WTC11 (cell line): Measurements from ENCODE around the gene STK25. TPM values are rescaled to one million over a fixed set of nuclear protein-coding genes. Genes with fewer than 3 reads are reported as not detected.

Experiments used
- ATAC-seq: fragments of 200-7000 bp; cut with Tn5 transposase; 2 replicates; pipeline ENCODE4 v1.10.0; 2021; ENCODE audit warnings: mild to moderate bottlenecking, moderate library complexity
- CTCF ChIA-PET: fragments of 300-600 bp; sonication (Branson Sonifier 250); formaldehyde crosslinking; loops from one replicate; lab custom pipeline; 2021; ENCODE audit warnings: antibody characterized with exemption; lab: Charles Lee
- POLR2A ChIA-PET: fragments of 350-600 bp; sonication (Branson Sonifier 250); formaldehyde crosslinking; loops from one replicate; lab custom pipeline; 2021; ENCODE audit warnings: antibody characterized with exemption; lab: Charles Lee
- DNase-seq: peaks from one replicate; pipeline ENCODE4 v3.0.0; 2021; ENCODE audit warnings: low spot score
- H3K27ac Mint-ChIP-seq: 2 replicates; pipeline ENCODE4 v1.8.0; 2021; ENCODE audit warnings: mixed read lengths
- H3K27me3 Mint-ChIP-seq: 2 replicates; pipeline ENCODE4 v1.8.0; 2021; ENCODE audit warnings: low read depth, mild to moderate bottlenecking, moderate library complexity, mixed read lengths
- H3K36me3 Mint-ChIP-seq: 2 replicates; pipeline ENCODE4 v1.8.0; 2021; ENCODE audit warnings: mixed read lengths
- H3K4me1 Mint-ChIP-seq: 2 replicates; pipeline ENCODE4 v1.8.0; 2022; ENCODE audit warnings: mixed read lengths
- H3K4me3 Mint-ChIP-seq: 2 replicates; pipeline ENCODE4 v1.8.0; 2021; ENCODE audit warnings: mild to moderate bottlenecking, moderate library complexity, mixed read lengths
- H3K9me3 Mint-ChIP-seq: 2 replicates; pipeline ENCODE4 v1.8.0; 2021; ENCODE audit warnings: mixed read lengths
- GABPB1 ChIP-seq: sonication (generic); formaldehyde crosslinking; IDR thresholded peaks from 2 replicates; pipeline ENCODE4 v1.8.1; 2023; ENCODE audit warnings: mild to moderate bottlenecking, missing genetic modification reagents
- HMGA2 ChIP-seq: fragments of 250-450 bp; sonication (Bioruptor Pico); IDR thresholded peaks from 2 replicates; pipeline ENCODE4 v1.4.0; 2021; ENCODE audit warnings: mild to moderate bottlenecking, moderate library complexity
- MAX ChIP-seq: sonication (generic); formaldehyde crosslinking; IDR thresholded peaks from 2 replicates; pipeline ENCODE4 v1.8.0; 2022; ENCODE audit warnings: mild to moderate bottlenecking, missing genetic modification reagents
- MYBL2 ChIP-seq: sonication (generic); formaldehyde crosslinking; IDR thresholded peaks from 2 replicates; pipeline ENCODE4 v1.8.1; 2023; ENCODE audit warnings: mild to moderate bottlenecking, moderate library complexity, missing genetic modification reagents
- NFYB ChIP-seq: sonication (generic); formaldehyde crosslinking; conservative IDR thresholded peaks from 2 replicates; pipeline ENCODE4 v1.8.0; 2022; ENCODE audit warnings: low read depth, missing genetic modification reagents
- NR3C1 ChIP-seq: sonication (generic); formaldehyde crosslinking; conservative IDR thresholded peaks from 2 replicates; pipeline ENCODE4 v1.8.1; 2023; ENCODE audit warnings: low read depth, mild to moderate bottlenecking, missing genetic modification reagents
- PRRX2 ChIP-seq: fragments of 250-450 bp; sonication (Bioruptor Pico); IDR thresholded peaks from 2 replicates; pipeline ENCODE4 v1.8.0; 2021; ENCODE audit warnings: mild to moderate bottlenecking
- ZMAT4 ChIP-seq: fragments of 250-450 bp; sonication (Bioruptor Pico); IDR thresholded peaks from 2 replicates; pipeline ENCODE4 v1.9.0; 2021; ENCODE audit warnings: mild to moderate bottlenecking
- ZNF317 ChIP-seq: sonication (generic); formaldehyde crosslinking; IDR thresholded peaks from 2 replicates; pipeline ENCODE4 v1.8.1; 2023; ENCODE audit warnings: low read depth, mild to moderate bottlenecking, moderate library complexity, missing genetic modification reagents, borderline replicate concordance
- ZNF396 ChIP-seq: fragments of 250-450 bp; sonication (Bioruptor Pico); IDR thresholded peaks from 2 replicates; pipeline ENCODE4 v1.8.0; 2021; ENCODE audit warnings: mild to moderate bottlenecking, moderate library complexity, borderline replicate concordance
- ZNF423 ChIP-seq: fragments of 250-450 bp; sonication (Bioruptor Pico); IDR thresholded peaks from 2 replicates; pipeline ENCODE4 v2.1.2; 2022; ENCODE audit warnings: mild to moderate bottlenecking, moderate library complexity
- ZNF512 ChIP-seq: sonication (generic); formaldehyde crosslinking; IDR thresholded peaks from 2 replicates; pipeline ENCODE4 v1.8.1; 2022; ENCODE audit warnings: missing genetic modification reagents, borderline replicate concordance
- total RNA-seq: library from RNA; stranded (reverse); gene quantifications from 3 replicates; pipeline ENCODE4 v1.2.3, GENCODE V29; 2021
- TF ChIP-seq, protein P1 (sequence below): fragments of 250-450 bp; sonication (Bioruptor Pico); IDR thresholded peaks from 2 replicates; pipeline ENCODE4 v1.9.0; 2021; ENCODE audit warnings: mild to moderate bottlenecking, borderline replicate concordance
- TF ChIP-seq, protein P2 (sequence below): sonication (generic); formaldehyde crosslinking; IDR thresholded peaks from 2 replicates; pipeline ENCODE4 v1.8.0; 2022; ENCODE audit warnings: missing genetic modification reagents
- TF ChIP-seq, protein P3 (sequence below): fragments of 250-450 bp; sonication (Bioruptor Pico); IDR thresholded peaks from 2 replicates; pipeline ENCODE4 v1.8.0; 2021; ENCODE audit warnings: mild to moderate bottlenecking

The STK25 gene
- total RNA-seq, 1 experiment from 2014 or later = 232 TPM

GRCh38 chr2:241540771-241541561 is 32.6 kb upstream of the STK25 start (continued):
- TF ChIP-seq NR3C1 (CRISPR knock-in tag) (no peak), PRRX2 (no peak), HMGA2 (no peak), NFYB (no peak), ZNF396 (no peak), MYBL2 (CRISPR knock-in tag) (peak; percentile 64; the same call in 1 of the 2 replicates), GABPB1 (no peak)
- TF ChIP-seq, protein P1, sequence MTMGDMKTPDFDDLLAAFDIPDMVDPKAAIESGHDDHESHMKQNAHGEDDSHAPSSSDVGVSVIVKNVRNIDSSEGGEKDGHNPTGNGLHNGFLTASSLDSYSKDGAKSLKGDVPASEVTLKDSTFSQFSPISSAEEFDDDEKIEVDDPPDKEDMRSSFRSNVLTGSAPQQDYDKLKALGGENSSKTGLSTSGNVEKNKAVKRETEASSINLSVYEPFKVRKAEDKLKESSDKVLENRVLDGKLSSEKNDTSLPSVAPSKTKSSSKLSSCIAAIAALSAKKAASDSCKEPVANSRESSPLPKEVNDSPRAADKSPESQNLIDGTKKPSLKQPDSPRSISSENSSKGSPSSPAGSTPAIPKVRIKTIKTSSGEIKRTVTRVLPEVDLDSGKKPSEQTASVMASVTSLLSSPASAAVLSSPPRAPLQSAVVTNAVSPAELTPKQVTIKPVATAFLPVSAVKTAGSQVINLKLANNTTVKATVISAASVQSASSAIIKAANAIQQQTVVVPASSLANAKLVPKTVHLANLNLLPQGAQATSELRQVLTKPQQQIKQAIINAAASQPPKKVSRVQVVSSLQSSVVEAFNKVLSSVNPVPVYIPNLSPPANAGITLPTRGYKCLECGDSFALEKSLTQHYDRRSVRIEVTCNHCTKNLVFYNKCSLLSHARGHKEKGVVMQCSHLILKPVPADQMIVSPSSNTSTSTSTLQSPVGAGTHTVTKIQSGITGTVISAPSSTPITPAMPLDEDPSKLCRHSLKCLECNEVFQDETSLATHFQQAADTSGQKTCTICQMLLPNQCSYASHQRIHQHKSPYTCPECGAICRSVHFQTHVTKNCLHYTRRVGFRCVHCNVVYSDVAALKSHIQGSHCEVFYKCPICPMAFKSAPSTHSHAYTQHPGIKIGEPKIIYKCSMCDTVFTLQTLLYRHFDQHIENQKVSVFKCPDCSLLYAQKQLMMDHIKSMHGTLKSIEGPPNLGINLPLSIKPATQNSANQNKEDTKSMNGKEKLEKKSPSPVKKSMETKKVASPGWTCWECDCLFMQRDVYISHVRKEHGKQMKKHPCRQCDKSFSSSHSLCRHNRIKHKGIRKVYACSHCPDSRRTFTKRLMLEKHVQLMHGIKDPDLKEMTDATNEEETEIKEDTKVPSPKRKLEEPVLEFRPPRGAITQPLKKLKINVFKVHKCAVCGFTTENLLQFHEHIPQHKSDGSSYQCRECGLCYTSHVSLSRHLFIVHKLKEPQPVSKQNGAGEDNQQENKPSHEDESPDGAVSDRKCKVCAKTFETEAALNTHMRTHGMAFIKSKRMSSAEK = no peak
- TF ChIP-seq, protein P2, sequence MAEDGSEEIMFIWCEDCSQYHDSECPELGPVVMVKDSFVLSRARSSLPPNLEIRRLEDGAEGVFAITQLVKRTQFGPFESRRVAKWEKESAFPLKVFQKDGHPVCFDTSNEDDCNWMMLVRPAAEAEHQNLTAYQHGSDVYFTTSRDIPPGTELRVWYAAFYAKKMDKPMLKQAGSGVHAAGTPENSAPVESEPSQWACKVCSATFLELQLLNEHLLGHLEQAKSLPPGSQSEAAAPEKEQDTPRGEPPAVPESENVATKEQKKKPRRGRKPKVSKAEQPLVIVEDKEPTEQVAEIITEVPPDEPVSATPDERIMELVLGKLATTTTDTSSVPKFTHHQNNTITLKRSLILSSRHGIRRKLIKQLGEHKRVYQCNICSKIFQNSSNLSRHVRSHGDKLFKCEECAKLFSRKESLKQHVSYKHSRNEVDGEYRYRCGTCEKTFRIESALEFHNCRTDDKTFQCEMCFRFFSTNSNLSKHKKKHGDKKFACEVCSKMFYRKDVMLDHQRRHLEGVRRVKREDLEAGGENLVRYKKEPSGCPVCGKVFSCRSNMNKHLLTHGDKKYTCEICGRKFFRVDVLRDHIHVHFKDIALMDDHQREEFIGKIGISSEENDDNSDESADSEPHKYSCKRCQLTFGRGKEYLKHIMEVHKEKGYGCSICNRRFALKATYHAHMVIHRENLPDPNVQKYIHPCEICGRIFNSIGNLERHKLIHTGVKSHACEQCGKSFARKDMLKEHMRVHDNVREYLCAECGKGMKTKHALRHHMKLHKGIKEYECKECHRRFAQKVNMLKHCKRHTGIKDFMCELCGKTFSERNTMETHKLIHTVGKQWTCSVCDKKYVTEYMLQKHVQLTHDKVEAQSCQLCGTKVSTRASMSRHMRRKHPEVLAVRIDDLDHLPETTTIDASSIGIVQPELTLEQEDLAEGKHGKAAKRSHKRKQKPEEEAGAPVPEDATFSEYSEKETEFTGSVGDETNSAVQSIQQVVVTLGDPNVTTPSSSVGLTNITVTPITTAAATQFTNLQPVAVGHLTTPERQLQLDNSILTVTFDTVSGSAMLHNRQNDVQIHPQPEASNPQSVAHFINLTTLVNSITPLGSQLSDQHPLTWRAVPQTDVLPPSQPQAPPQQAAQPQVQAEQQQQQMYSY (CRISPR knock-in tag) = no peak

DNA sequence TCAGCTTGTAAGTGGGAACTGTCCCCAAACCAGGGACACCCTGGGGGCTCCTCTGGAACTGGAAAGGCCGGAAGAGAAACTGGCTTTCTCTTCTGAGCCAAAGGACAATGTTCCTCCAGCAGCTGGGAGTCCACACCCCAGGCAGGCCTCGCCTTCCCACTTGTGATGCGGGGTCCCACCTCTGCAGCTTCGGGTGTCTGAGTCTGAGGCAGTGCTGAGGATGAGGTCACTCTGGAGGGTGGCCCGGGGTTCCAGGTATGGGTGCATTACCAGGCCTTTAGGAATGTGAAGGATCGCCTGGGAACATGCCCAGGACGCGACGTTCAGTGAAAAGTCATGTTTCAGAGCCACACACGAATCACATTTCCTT is 32.0 kb upstream of the STK25 start:
- Mint-ChIP-seq H3K4me1 (peaks cover 4% of the 10 kb centered on the region), H3K27me3 (peaks cover 42% of the 10 kb centered on the region), H3K4me3 (peak overlapping the region; percentile 81), H3K9me3 (no peaks in the 10 kb centered on the region), H3K27ac (no peak overlapping the region), H3K36me3 (no peaks in the 10 kb centered on the region)
- ChIA-PET POLR2A (interaction anchor here (0.6 to 1.0 kb wide), 2 partner anchors 27 to 109 kb away, joined by 3 to 7 read pairs; no protein-coding TSS in a partner anchor), CTCF (interaction anchor here (1.3 kb wide), 1 partner anchor 15 kb away, joined by 3 read pairs; no protein-coding TSS in a partner anchor)
- TF ChIP-seq, protein P3, sequence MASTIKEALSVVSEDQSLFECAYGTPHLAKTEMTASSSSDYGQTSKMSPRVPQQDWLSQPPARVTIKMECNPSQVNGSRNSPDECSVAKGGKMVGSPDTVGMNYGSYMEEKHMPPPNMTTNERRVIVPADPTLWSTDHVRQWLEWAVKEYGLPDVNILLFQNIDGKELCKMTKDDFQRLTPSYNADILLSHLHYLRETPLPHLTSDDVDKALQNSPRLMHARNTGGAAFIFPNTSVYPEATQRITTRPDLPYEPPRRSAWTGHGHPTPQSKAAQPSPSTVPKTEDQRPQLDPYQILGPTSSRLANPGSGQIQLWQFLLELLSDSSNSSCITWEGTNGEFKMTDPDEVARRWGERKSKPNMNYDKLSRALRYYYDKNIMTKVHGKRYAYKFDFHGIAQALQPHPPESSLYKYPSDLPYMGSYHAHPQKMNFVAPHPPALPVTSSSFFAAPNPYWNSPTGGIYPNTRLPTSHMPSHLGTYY (CRISPR knock-in tag) = no peak
- no peak for TF ChIP-seq ZNF512 (CRISPR knock-in tag)
- TF ChIP-seq ZNF317 (CRISPR knock-in tag) = no peak
- TF ChIP-seq MAX = no peak
- TF ChIP-seq ZMAT4 (CRISPR knock-in tag) = no peak
- no peak for TF ChIP-seq ZNF423 (CRISPR knock-in tag)
- DNase-seq = no peak
- no peak; the same call in 1 of the 2 replicates for ATAC-seq
